PC-9 (cell line): ENCODE data around the gene TCP11.

Experiments used
- CTCF ChIP-seq: fragments of 200-600 bp; sonication (generic); conservative IDR thresholded peaks from 2 replicates; pipeline ENCODE4 v1.6.1; 2017; ENCODE audit warnings: mixed run types, antibody characterized with exemption, mild to moderate bottlenecking, moderate library complexity
- EZH2 ChIP-seq: fragments of 200-600 bp; sonication (generic); IDR thresholded peaks from 2 replicates; pipeline ENCODE4 v1.8.0; 2017; ENCODE audit warnings: antibody characterized with exemption, low read depth

DNA sequence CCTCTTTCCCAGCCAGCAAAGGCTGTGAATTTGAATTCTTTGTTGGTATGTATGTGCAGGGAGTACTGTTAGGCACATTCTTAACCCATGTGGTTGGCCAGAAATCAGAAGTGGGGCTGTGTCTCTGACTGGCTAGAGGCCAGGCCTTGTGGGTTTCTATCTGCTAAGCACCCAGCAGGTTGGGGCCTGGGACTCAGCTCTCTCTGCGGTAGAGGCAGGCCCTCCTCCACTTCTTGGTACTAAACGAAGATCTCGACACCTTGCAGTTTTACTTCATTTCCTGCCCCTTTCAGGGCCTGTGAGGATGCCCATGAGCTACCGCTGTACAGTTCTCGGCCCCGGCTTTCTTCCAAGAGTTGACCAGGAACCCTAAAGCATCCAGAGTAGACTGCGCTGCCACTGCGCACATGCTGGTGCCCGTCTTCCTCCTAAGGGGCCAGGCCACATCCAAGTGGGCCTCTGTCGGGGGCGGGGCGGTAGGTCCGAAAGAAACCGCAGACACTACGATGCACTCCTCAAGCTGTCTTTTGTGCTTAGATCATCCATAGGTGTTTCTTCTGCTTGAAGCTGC, 51.1 kb downstream of the TCP11 start:
- TF ChIP-seq CTCF, result no peak
- no peak for TF ChIP-seq EZH2
